ENCODE measurements around the gene SLC43A3.

Gene SLC43A3

DNA sequence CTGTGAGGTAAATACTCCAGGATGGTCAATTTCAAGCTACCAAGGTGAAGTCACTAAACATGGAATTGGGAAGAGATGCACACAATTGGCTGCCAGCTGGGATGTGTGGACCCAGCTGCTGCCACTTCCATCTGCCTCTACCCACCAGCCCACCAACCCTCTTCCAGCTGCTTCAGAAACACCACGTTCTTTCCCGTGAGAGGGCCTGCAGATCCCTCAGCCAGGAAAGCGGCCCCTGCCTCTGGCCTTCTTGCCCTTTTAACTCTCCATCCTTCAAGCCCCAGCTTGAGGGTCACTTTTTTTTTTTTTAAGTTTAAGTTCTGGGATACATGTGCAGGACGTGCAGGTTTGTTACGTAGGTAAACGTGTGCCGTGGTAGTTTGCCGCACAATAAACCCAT is 65.9 kb downstream of the SLC43A3 start:
- in situ Hi-C loops (cut with MboI; ENCODE audit: low sequenced_read_pairs), result no loop called here

DNA sequence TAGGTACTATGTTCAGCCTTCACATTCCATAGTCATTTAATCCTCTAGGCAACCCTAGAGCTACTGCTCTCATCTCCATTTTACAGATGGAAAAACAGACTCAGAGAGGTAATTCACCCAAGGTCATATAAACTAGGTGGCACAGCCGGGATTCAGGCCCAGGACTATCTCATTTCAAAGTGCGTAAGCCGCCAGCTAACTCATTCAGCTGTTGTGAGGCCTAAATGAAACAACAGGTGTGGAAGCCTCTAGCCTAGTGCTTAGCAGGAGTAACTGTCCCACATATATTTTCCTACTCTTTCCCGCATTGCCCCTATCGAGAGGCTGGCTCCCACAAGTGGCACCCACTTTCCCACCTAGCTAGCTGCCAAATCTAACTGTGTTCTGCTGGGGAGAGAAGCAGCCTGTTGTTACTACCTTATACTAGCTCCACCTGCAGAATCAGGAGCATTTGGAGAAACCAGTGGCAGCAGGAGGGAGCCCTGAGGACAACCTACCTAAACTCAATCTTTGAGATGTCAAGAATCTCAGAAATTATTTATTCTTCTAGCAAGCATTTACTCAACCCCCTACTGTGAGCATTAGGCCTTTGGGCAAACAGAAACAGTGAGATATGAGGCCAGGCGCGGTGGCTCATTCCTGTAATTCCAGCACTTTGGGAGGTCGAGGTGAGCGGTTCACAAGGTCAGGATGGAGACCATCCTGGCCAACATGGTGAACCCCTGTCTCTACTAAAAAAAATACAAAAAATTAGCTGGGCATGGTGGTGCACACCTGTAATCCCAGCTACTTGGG is 66.8 kb downstream of the SLC43A3 start:
- in situ Hi-C loops (cut with MboI; ENCODE audit: low sequenced_read_pairs), result no loop called here

DNA sequence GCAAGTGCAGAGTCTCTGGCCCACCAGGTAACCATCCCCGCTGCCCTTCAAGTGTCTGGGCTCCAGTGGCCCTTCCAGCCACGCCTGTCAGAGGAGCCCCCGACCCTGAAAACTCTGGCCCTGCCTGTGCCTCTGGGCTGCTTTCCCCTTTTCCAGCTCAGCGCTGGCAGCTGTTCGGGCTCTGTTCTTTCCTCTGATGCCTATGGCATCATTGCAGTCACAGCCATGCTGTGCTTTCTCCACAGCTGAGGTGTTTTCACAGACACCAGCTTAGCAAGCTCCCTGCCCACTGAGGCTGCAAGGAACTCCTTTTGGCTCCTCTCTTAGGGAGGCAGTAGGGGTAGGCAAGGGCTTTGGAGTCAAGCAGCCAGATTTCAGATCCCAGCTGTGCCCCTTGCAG is 67.5 kb downstream of the SLC43A3 start:
- in situ Hi-C loops (cut with MboI; ENCODE audit: low sequenced_read_pairs), result no loop called here

DNA sequence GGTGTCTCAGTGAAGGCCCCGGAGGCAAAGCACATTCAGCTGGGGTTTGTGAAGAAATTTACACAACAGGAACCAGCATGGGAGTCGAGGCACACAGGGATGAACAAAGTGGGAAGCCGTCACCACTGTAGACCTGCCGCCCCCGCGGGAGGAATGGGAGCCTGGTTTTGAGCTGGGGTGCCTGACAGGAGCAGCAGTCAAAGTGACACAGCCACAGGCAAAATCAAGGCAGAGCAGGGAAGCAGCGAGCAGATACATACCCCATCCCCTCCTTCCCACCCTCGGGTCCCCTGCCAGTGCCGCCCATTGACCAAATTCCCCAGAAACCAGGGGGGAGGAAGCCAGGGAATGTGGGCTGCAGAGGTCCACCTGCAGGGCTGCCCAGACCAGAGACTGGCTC is 67.9 kb downstream of the SLC43A3 start:
- in situ Hi-C loops (cut with MboI; ENCODE audit: low sequenced_read_pairs), result no loop called here

DNA sequence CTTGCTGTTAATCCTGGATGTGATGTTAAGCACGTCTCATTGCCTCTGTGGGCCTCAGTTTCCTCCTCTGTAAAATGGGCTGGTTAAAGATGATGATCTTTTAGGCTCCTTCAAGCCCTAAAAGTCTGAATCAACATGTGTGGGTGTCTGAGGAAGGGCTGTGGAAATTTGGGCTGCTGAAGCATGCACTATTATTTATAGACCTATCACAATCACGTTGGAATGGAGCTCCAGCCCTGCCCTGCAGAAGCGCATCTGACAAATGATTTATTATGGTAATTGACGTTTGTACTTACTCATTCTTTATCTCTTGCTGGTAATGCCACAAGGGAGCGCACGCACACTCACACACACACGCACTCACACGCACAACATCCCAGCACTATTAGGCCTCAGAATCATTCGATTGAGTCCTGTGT is 68.4 kb downstream of the SLC43A3 start:
- in situ Hi-C loops (cut with MboI; ENCODE audit: low sequenced_read_pairs), result no loop called here

DNA sequence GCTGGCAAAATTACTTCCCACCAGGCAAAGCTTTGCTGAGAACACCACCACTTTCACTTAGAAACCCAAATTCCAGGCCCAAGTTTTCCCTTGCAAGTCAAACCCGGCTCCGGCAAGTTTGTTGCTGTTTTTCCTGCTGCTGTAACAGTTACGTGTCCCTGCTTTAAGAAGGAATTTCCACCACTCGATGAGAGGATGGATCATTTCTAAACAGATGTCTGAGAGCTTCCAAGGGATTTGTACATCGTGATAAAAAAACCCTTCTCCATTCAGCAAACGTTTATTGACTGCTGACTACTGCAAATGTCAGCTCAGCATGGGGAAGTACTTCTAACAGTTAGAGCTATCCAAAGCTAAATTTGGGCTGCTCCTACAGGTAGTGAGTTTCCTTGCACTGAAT is 69.1 kb downstream of the SLC43A3 start:
- in situ Hi-C loops (cut with MboI; ENCODE audit: low sequenced_read_pairs), result no loop called here

DNA sequence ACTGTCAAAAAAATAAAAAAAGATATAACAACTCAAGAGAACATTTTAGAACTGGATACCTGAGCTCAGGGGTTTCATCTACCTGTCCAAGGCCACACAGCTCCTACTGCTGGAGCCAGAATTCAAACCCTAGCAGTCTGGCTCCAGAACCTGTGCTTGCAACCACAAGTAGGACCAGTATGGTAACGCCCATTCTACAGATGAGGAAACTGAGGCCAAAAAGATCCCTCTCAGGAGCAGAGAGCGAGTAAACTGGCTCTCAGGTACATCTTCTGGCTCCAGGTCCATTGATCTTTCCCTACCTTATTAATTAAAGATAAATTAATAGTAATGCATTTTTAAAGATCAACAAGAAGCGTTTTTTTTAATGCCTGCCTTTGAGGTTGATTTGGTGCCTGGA is 69.6 kb downstream of the SLC43A3 start:
- in situ Hi-C loops (cut with MboI; ENCODE audit: low sequenced_read_pairs), result no loop called here

Data from hTERT RPE-1 (cell line).